UCSD-AML1 (cell line): ENCODE data around the gene FGFR3.
"Not testable (repeated sequence)": the region's sequence is repeated elsewhere in the genome, so short reads cannot be mapped to it uniquely, and the experiment has no call there.

Experiments
- DNase-seq: peaks from one replicate; lab custom pipeline; 2025; ENCODE audit not compliant: unreplicated experiment; lab: John Stamatoyannopoulos, UW

FGFR3 gene

DNA sequence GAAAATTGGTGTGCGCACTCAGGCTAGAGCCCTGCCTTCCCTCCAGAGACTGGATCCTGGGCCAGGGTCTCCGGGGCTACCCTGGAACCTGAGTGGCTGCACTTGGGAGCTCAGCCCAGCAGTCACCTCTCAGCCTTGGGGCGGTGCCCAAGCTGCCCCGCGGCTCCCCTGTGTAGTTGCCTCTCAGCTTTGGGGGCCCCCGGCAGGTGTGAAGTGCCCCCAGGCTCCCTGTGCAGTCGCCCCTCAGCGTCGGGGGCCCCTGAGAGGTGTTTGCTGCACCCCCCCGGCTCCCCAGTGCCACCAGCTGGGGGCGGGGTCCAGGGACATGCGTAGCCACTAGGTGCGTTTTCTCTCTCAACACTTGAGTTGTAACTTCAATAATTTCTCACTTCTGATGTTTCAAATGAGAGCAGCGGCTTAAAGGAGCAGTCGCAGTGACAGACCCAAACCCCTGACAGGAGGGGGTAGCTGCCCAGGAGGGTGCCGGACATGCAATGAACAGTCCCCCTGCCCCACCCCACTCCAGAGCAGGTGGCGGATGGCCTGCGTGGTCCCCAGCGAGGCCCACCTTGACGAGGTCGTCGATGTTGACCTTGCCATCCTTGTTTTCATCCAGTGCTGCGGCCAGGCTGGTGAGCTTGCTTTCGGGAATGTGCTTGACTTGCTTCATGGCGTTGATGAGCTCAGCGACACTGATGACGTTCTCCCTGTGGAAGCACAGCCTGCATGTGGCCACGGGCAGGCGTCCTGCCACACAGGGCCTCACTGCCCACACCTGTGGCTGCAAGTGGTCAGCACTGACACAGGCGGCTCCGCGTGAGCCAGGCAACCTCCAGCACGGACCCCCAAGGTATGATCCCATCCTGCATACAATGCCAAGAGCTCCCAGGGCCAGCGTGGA, 22.3 kb downstream of the FGFR3 start:
- no peak for DNase-seq

DNA sequence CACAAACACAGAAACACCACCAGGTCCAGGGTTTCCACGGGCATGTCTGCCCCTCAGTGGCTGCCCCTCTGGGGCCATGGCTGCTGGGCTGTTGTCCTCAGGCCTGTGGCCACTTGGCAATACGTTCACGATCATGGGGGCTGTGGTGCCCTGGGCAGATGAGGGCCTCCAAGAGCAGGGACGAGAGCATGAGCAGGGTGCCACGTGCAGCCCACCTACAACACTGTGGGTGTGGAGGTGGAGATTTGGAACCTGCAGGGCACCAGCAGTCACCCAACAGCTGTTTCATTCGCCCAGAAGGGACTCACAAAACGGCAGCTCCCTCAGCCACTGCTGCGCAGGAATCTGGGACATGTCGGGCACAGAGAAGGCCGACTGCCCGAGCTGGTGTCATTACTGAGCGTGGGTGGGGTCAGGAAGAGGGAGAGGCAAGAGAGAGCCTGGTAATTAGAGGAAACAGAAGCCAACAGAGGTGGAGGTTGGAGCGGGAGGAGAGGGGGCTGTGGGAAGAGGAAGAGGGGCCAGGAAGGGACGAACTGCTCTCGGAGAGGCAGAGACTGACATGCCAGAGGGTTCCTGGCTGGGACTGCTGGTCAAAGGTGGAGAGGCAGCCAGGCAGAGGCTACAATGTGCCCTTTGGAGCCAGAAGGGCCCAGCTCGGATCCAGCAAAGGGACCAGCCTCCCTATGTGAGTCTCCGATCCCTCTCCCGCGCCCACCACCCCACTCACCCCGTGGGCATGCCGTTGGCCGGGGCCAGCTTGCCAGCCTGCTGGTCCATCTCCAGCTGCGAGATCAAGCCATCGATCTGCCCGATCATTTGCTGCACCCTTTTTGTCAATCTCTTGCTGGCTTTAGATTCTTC, 23.1 kb downstream of the FGFR3 start:
- no peak for DNase-seq

DNA sequence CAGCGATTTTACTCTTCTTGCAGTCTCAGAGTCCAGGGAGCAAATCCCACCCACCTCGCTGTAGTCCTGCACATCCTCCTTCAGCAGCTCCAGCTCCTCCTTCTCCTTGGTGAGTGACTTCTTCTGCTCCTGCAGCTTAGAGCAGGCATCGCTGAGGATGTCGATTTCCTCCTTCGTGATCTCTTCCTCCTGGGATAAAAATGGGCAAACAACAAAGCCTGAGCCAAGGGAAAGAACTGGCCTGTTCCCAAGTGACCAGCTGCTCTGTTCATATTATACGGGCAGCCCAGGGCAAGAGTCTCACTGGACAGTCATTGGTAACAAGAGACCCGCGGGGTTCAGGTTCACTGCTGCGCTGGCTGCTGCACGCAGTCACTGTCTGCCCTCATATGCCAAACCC, 26.2 kb downstream of the FGFR3 start:
- DNase-seq = no peak

- DNase-seq = no peak
Observed at GRCh38 chr4:1819816-1820215, 26.7 kb downstream of the FGFR3 start.

GRCh38 chr4:1821679-1822567, 28.8 kb downstream of the FGFR3 start:
- no peak for DNase-seq

DNA sequence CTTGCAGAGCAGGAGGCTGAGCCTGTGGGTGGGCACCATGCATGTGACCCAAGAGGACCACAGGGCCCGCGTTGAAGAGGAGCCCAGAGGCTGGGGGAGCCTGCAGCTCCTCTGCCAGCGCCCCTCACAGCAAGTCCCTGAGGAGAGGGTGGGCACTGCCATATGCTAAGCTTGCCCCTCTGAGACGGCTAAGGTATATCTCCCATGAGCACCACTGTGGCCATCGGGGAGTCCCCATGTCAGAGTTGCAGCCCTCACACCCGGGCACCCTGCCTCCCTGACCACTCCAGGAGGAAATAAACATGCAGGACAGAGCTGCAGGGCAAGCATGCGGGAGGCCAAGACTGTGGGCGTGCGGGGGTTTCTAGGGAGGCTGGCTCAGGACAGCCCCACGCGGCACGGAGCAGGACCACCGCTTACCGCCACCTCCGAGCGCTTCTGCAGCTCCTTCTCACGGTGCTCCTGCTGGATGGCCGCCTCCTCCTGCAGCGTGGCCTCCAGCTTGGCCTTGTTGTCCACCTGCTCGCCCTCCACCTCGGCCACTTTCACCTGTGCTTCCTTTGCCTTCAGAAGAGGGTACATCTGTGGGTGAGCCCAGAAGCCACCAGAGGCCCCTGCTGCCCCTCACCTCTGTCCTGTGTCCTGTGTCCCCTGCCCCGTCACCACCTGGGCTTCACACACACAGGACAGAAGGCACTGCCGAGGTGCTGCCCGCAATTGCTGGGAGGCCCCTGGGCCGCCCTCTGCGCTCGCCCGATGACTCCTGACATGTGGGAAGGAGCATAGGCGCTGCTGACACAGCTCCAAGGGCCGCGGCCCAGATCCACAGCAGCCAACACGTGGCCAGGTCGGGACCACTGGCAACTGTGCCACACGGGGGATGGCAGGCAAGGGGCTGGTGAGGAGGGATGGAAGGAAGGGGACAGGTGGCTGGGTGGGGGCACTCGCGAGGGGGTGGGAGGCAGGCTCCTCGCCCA, 29.8 kb downstream of the FGFR3 start:
- no peak for DNase-seq

- no peak for DNase-seq
Observed at GRCh38 chr4:1823545-1823932, 30.4 kb downstream of the FGFR3 start.

GRCh38 chr4:1824746-1825145, 31.7 kb downstream of the FGFR3 start:
- DNase-seq = no peak

- DNase-seq = no peak
Observed at GRCh38 chr4:1825326-1825725, 32.2 kb downstream of the FGFR3 start.

DNA sequence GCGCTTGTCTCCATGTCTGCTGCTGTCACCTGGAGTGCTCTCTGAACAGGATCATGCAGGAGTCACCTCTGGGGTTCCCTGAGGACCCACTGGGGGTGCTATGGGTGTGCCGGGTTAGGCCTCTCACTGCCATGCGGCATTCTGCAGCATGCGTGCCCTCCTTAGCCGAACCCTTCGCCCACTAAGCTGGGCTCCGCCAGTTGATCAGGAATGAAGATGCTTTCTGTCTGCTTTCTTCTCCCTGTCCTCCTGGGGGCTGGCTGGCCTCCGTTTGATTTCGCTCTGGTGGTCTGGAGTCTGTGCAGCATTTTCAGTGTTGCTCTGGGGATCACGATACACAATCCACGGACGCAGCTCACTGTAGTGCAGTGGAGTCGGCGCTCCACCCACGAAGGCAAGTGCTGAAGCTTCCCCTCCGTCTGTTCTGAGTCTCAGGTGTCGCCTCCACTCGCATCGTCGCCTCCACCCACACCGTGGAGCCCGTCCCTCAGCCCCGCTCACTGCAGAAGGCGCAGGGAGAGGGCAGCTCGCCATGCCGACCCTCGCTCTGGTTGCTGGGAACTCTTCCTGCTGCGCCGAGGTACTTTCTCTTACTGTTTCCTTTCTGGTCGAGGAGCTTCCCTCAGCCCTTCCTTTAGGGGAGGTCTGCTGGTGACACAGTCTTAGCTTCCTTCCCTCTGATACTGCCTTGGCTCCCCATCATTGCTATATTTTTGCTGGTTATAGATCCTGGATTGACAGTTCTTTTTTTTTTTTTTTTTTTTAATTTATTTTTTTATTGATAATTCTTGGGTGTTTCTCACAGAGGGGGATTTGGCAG, 33.6 kb downstream of the FGFR3 start:
- no peak for DNase-seq

- no peak for DNase-seq
Observed at GRCh38 chr4:1830234-1830633, 37.1 kb downstream of the FGFR3 start.

DNA sequence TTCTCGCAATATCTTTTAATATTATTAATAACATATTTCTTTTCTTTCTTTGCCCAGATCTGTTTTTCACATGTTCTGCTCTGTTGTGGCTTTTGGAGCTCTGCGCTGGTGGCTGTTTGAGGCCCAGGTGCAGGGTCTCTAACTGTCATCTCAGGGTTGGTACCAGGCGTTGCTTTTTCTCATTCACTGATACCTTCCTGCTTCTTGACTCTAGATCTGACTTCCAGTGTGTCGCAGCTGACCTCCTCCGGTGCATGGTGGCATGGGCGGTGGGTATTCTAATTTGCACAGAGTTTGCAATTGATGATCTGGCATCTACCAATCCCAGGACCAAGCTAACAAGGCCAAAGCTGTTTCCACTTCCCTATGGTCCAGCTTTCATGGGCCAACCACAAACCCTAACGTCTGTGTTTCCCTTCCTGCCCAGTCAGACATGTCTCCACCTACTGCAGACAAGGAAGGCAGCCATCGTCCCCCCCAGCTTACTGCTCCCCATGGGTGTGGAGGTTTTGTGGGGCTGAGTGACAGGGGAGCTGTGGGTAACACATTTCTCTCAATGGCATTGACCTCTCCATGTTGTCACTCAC, 37.6 kb downstream of the FGFR3 start:
- DNase-seq = no peak

GRCh38 chr4:1831331-1831730, 38.2 kb downstream of the FGFR3 start:
- DNase-seq = no peak

DNA sequence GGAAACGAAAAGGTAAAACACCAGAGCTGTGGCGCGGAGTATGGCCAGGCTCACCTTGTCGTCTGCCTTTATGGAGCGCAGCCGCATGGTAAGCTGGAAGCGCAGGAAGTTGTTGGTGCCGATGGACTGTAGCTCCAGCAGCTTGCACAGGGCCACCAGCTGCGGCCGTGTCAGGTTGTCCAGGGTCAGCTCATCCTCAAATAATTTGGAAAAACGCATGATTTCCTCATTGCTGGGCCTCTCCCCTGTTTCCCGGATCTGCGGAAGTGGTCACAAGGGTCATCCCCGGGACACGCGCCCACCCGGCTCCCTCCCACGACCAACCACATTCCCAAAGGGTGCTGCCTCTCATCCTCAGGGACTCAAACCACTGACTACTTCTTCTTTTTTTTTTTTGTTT, 39.6 kb downstream of the FGFR3 start:
- DNase-seq = no peak

- DNase-seq = no peak
Observed at GRCh38 chr4:1833307-1834046, 40.4 kb downstream of the FGFR3 start.

GRCh38 chr4:1834047-1834775, 41.1 kb downstream of the FGFR3 start:
- no peak for DNase-seq

DNA sequence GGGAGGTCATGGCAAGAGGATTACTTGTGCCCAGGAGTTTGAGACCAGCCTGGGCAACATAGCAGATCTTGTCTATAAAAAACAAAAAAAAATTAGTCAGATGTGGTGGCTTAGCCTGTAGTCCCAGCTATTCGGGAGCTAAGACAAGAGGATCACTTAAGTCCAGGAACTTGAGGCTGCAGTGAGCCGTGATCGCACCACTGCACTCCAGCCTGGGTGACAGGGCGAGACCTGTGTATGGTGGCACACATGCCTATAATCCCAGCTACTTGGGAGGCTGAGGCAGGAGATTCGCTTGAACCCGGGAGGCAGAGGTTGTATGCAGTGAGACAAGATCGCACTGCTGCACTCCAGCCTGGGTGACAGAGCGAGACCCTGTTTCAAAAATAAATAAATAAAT, 42.7 kb downstream of the FGFR3 start:
- not testable (repeated sequence) for DNase-seq
